ENCODE data around the gene YBX1.

DNA sequence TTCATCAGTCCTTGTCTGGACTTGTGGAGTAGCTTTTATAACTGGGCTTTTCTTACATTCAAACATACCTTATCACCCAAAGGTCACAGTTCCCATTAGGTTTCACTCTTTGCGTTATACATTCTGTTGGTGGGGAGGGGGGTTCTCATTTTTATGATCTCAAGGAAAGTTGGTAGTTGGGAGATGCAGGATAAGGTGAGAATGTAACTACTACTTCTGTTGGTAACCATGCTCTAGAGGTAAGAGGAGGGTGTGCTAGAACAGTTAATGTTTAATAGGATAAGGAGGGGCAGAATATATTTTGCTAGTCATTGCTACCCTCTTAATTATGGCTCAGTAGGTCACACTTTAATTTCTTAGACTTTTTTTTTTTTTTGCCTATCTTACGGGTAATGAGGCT, 10.7 kb downstream of the YBX1 start:
- no peak for TF ChIP-seq CTCF (IDR thresholded peaks at IDR 0.05)
- TF ChIP-seq POLR2A (IDR thresholded peaks at IDR 0.05): no peak

Measured in right lobe of liver (tissue), 4 donors.